CD4-positive, alpha-beta T cell treated with Interleukin-21 for 1 hour (primary cell): ENCODE data around the gene CADM2.

ENCODE experiments used
- DNase-seq: peaks from one replicate; pipeline ENCODE4 v3.0.0-alpha.2; 2020

Gene CADM2

GRCh38 chr3:84985795-84986194 is 27.0 kb downstream of the CADM2 start:
- DNase-seq: no peak

GRCh38 chr3:84987706-84988504 is 29.1 kb downstream of the CADM2 start:
- no peak for DNase-seq

- no peak for DNase-seq
These were observed 30.3 kb downstream of the CADM2 start for GRCh38 chr3:84989102-84989501.

DNA sequence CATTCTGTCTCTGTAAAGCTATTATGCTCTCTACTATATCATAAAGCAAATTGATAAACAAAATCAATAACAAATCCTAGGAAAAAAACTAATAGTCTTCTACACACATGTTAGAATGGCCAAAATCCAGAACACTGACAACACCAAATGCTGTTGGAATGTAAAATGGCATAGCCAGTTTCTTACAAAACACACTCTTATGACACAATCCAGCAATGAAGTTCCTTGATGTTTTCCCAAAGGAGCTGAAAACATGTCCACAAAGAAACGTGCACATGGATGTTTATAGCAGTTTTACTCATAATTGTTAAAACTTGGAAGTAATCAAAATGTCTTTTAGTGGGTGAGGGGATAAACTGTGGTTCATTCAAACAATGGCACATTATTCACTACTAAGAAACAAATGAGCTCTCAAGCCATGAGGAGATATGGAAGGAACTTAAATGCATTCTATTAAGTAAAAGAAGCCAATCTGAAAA is 32.7 kb downstream of the CADM2 start:
- DNase-seq: no peak

- DNase-seq: no peak
These were observed 35.2 kb downstream of the CADM2 start for GRCh38 chr3:84993956-84994355.

DNA sequence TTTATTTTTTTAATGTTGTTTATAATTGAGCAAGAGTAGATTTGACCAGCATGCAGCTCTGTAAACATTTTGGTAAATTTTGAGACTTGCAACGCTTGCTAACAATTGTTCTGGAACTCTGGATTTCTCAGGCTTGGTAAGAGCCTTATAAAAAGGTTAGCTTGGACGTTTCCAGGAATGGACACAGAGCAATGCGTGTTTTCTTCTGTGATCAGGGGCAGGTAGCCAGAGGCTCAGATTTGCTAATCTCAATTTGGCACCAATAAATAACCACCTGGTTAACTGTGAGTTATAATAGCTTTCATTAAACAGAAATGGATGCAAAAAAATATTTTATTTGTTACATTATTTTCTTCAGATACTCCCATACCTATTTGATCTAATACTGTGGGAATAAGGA is 39.8 kb downstream of the CADM2 start:
- no peak for DNase-seq

GRCh38 chr3:85003479-85003878 is 44.7 kb downstream of the CADM2 start:
- DNase-seq: no peak

- DNase-seq: no peak
These were observed 45.4 kb downstream of the CADM2 start for GRCh38 chr3:85004147-85004546.

DNA sequence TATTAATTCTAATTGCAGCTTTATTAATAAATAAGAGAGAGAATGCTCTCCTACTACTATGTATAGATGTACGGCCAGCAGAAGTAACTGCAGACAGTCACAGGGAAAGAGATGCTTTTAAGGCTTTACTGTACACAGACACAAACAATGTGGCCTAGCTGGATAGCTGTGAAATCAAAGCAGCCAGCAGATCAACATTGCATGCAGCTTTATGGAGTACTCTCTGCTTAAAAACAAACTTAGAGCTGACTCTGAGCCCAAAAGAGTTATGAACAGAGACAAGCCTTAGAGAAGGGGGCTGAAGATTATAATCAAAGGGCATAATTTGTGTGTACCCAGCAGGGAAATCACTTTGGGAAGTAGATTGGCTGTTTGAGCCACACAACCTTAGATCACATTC is 47.2 kb downstream of the CADM2 start:
- DNase-seq: no peak

GRCh38 chr3:85007195-85008094 is 48.7 kb downstream of the CADM2 start:
- DNase-seq: no peak

GRCh38 chr3:85020828-85021227 is 62.0 kb downstream of the CADM2 start:
- DNase-seq: no peak

DNA sequence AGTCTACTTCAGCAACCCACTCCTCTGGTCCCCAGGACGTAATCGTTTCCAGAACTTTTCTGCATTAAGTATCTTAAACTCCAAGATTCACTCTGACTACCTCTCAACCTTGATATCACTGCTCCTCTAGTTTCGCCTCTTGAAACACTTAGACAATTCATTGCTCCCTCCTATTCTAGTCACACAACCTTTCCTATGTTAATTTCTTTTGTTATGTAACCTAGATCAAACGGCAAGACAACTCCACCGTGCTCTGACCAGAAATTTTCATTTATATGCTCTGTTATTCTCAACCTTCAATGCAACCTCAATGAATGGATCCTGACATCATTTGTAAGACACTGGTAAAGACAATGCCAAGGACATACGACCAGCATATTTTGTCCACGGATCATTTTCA is 71.3 kb downstream of the CADM2 start:
- DNase-seq: no peak

DNA sequence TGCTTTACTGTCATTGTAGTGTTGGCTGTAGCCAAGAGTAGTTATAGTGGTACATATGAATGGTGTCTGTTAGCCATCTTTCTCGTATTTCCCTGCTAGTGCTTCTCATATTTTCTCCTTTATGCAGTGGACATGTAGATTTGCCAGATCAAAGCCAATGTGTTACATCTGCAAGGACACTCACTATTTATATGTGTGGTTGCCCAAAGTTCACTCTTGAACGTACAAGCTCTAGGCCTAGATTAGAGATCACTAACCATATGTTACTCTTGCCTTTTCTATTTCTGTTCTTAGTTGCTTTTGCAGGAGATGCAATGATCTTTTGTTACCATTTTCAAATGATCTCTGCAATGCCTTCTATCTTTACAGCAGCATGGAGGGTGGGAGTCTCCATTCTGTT is 78.4 kb downstream of the CADM2 start:
- no peak for DNase-seq

DNA sequence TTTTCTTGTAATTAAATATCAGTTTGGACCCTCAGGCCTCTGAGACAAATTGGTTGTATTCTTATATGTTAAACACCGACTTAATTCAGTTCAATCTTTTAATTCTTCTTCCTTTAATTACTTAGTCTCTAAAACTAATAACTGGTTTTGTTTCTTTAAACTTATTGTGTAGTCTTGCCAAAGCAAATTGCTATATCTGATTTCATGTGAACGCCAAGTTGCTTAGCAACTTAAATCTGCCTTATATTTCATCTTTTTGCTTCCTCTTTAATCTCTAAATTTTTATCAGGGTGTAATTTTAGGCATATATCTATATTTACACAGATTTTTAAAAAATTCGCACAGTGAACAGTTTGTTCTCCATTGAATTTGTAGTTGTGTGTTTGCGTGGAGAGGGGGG is 82.2 kb downstream of the CADM2 start:
- no peak for DNase-seq

- DNase-seq: no peak
These were observed 82.8 kb downstream of the CADM2 start for GRCh38 chr3:85041562-85042055.

- no peak for DNase-seq
These were observed 92.0 kb downstream of the CADM2 start for GRCh38 chr3:85050821-85051220.

GRCh38 chr3:85051786-85052185 is 93.0 kb downstream of the CADM2 start:
- no peak for DNase-seq

DNA sequence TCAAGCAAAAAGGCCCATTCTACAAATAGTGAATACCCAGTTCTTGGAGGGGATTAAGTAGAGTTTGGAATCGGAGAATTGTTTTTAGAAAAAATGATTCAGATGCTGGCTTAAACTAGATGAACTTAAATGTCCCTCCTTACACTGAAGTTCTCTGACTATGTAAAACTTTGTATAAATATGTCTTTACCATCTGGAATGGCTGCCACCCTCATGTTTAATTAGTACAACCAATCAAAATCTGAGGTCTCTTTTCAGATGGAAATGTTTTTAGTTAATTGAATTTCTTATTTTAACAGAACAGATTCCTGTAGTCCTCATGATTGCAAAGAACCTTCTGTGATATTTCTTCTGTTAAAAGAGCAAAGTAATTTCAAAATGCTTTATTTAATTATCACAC is 94.8 kb downstream of the CADM2 start:
- no peak for DNase-seq

DNA sequence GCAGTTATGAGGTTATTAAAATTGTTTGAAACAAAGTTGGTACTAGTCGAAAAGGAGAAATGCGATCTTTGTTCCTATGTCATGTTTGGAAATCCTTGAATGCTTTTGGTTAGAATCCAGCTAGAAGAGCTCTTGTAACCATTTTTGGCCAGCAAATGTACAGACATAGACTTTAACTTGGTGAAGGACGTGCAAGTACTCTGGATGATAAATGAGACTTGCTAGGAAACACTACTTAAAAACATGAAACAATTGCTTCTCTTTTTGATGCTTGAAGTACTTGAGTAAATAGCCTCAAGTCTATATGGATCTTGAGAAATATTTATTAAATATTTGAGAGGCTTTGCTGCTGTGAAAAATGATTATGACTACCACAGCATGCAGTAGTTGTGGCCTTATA is 95.8 kb downstream of the CADM2 start:
- no peak for DNase-seq

DNA sequence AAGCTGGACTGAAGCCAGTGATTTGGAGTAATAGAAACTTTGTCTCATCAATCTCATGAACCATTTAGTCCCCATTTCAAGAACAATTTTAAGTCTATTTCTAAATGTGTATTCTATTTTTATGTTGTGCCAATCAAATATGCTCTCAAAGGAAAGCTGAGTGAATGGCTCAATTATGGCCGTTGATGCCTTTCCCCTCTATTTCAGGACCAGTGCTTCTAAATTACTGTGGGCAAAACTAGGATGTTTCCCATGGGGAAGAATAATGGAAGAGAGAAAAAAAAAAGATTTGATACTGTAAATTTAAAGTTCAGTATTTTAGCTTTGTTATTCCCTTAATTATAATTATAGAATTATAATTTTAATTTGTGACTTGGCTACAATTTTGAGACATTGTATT is 110.1 kb downstream of the CADM2 start:
- DNase-seq: no peak

- DNase-seq: no peak
These were observed 115.2 kb downstream of the CADM2 start for GRCh38 chr3:85074003-85074402.

DNA sequence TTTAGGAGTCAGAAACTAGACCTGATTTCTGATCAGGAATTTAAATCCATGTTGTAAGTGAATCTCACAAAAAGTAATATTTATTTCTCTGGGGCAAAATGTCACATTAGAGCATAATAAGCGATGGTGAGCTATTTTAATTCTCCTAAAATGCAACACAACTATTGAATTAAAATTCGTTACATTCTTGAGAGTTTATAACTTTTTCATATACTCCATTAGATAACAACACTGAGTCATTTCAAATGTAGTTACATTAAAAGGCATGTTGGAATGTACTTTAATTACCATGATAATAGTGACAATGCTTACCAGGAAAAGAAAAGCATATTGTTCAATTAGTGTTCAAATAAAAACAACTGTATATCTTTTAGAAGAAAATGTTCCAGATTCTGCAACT is 116.9 kb downstream of the CADM2 start:
- DNase-seq: no peak

DNA sequence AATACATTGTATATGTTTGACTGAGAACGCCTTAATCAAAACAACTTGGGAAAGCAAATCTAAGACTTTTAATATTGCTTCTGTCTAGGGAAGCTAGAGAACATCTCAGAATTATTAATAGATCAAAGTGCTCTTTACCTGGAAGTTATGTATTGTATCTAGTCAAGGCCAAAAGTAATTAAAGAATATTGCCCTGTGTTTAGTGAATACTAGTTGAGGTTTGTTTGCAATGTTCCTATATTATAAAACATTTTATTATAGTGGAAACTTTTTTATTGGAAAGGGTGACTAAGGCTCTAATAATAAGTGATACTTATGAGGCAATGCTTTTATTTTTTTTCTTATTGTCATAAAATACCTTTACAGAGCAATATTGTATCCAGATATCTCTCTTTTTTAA is 118.2 kb downstream of the CADM2 start:
- DNase-seq: no peak
